Activated CD4-positive, alpha-beta memory T cell treated with anti-CD3 and anti-CD28 coated beads for 36 hours (primary cell): ENCODE data around the gene MYLK4. TPM values are rescaled to one million over a fixed set of nuclear protein-coding genes. Genes with fewer than 3 reads are reported as not detected.

Source experiments
- CTCF ChIA-PET: fragments of 350-600 bp; sonication (Branson Sonifier 250); formaldehyde crosslinking; loops from one replicate; lab custom pipeline; 2021; ENCODE audit warnings: antibody characterized with exemption, inconsistent platforms; lab: Charles Lee
- POLR2A ChIA-PET: fragments of 350-600 bp; sonication (Branson Sonifier 250); formaldehyde crosslinking; loops from one replicate; lab custom pipeline; 2021; ENCODE audit warnings: antibody characterized with exemption; lab: Charles Lee
- DNase-seq: peaks from one replicate; pipeline ENCODE4 v3.0.0-alpha.2; 2020
- H3K27ac Mint-ChIP-seq: one replicate; pipeline ENCODE4 v1.8.0; 2021; ENCODE audit warnings: mixed read lengths
- H3K27me3 Mint-ChIP-seq: one replicate; pipeline ENCODE4 v1.8.0; 2021; ENCODE audit warnings: mixed read lengths
- H3K36me3 Mint-ChIP-seq: one replicate; pipeline ENCODE4 v1.8.0; 2021; ENCODE audit warnings: mixed read lengths
- H3K4me1 Mint-ChIP-seq: one replicate; pipeline ENCODE4 v1.8.0; 2021; ENCODE audit warnings: low read depth, mixed read lengths
- H3K4me3 Mint-ChIP-seq: one replicate; pipeline ENCODE4 v1.8.0; 2021; ENCODE audit warnings: mild to moderate bottlenecking, mixed read lengths
- H3K9me3 Mint-ChIP-seq: one replicate; pipeline ENCODE4 v1.8.0; 2021; ENCODE audit warnings: mixed read lengths
- intact Hi-C: fragments of 100-400 bp; cut with micrococcal nuclease; formaldehyde crosslinking; loops from one replicate; pipeline ENCODE4 v1.15.1; 2023
- total RNA-seq, 2 experiments: library from RNA; stranded (reverse); gene quantifications; one replicate each; pipeline ENCODE4 v1.2.3, GENCODE V29; 2021

Gene MYLK4
- total RNA-seq, 2 experiments from 2014 or later, result 0.05 to 0.07 TPM

GRCh38 chr6:2716936-2717700, 33.6 kb downstream of the MYLK4 start:
- Mint-ChIP-seq H3K36me3 (no peaks in the 10 kb centered on the region), H3K27me3 (peaks cover 3% of the 10 kb centered on the region), H3K4me3 (no peak overlapping the region), H3K4me1 (no peaks in the 10 kb centered on the region), H3K9me3 (peaks cover 9% of the 10 kb centered on the region), H3K27ac (no peak overlapping the region)
- DNase-seq, result no peak
- POLR2A ChIA-PET, result no interaction called here
- CTCF ChIA-PET, result interaction anchor here (1.6 to 2.2 kb wide), 2 partner anchors 21 to 33 kb away, joined by 6 to 7 read pairs; no protein-coding TSS in a partner anchor
- intact Hi-C loops, result no loop called here

GRCh38 chr6:2715737-2716136, 35.0 kb downstream of the MYLK4 start:
- H3K36me3 Mint-ChIP-seq, result peaks cover 1% of the 10 kb centered on the region
- H3K4me1 Mint-ChIP-seq, result no peaks in the 10 kb centered on the region
- peaks cover 6% of the 10 kb centered on the region for H3K9me3 Mint-ChIP-seq
- no peak overlapping the region for H3K27ac Mint-ChIP-seq
- intact Hi-C loops, result no loop called here
- CTCF ChIA-PET, result interaction anchor here (2.2 kb wide), 1 partner anchor 34 kb away, joined by 7 read pairs; no protein-coding TSS in a partner anchor
- POLR2A ChIA-PET, result no interaction called here
- peaks cover 9% of the 10 kb centered on the region for H3K27me3 Mint-ChIP-seq
- H3K4me3 Mint-ChIP-seq, result no peak overlapping the region
- DNase-seq, result no peak

- ChIA-PET POLR2A (no interaction called here), CTCF (no interaction called here)
- no peak for DNase-seq
- peaks cover 15% of the 10 kb centered on the region for H3K27me3 Mint-ChIP-seq
- H3K9me3 Mint-ChIP-seq, result peaks cover 13% of the 10 kb centered on the region
- H3K4me1 Mint-ChIP-seq, result no peaks in the 10 kb centered on the region
- intact Hi-C loops, result no loop called here
- no peak overlapping the region for H3K27ac Mint-ChIP-seq
- H3K4me3 Mint-ChIP-seq, result no peak overlapping the region
- peaks cover 3% of the 10 kb centered on the region for H3K36me3 Mint-ChIP-seq
Observed at GRCh38 chr6:2714111-2714895, 36.4 kb downstream of the MYLK4 start.

GRCh38 chr6:2713473-2714110, 37.1 kb downstream of the MYLK4 start:
- H3K4me3 Mint-ChIP-seq, result no peak overlapping the region
- intact Hi-C loops, result no loop called here
- ChIA-PET CTCF (no interaction called here), POLR2A (no interaction called here)
- DNase-seq, result no peak
- H3K9me3 Mint-ChIP-seq, result peaks cover 13% of the 10 kb centered on the region
- H3K27ac Mint-ChIP-seq, result no peak overlapping the region
- peaks cover 3% of the 10 kb centered on the region for H3K36me3 Mint-ChIP-seq
- H3K27me3 Mint-ChIP-seq, result peaks cover 17% of the 10 kb centered on the region
- H3K4me1 Mint-ChIP-seq, result no peaks in the 10 kb centered on the region

GRCh38 chr6:2712102-2712501, 38.6 kb downstream of the MYLK4 start:
- no peak for DNase-seq
- peaks cover 21% of the 10 kb centered on the region for H3K27me3 Mint-ChIP-seq
- H3K4me3 Mint-ChIP-seq, result no peak overlapping the region
- POLR2A ChIA-PET, result no interaction called here
- intact Hi-C loops, result no loop called here
- H3K36me3 Mint-ChIP-seq, result peaks cover 3% of the 10 kb centered on the region
- H3K4me1 Mint-ChIP-seq, result no peaks in the 10 kb centered on the region
- H3K9me3 Mint-ChIP-seq, result peaks cover 13% of the 10 kb centered on the region
- CTCF ChIA-PET, result interaction anchor here (0.6 kb wide), 1 partner anchor 378 kb away, joined by 3 read pairs; no protein-coding TSS in a partner anchor
- H3K27ac Mint-ChIP-seq, result no peak overlapping the region

GRCh38 chr6:2710412-2710811, 40.3 kb downstream of the MYLK4 start:
- H3K4me1 Mint-ChIP-seq, result no peaks in the 10 kb centered on the region
- no peak overlapping the region for H3K27ac Mint-ChIP-seq
- H3K9me3 Mint-ChIP-seq, result peaks cover 13% of the 10 kb centered on the region
- intact Hi-C loops, result no loop called here
- H3K27me3 Mint-ChIP-seq, result peaks cover 21% of the 10 kb centered on the region
- peaks cover 3% of the 10 kb centered on the region for H3K36me3 Mint-ChIP-seq
- H3K4me3 Mint-ChIP-seq, result no peak overlapping the region
- CTCF ChIA-PET, result interaction anchor here (1.4 to 1.6 kb wide), 2 partner anchors 40 to 76 kb away, joined by 4 read pairs; partner anchors contain the start of gene MYLK4
- POLR2A ChIA-PET, result no interaction called here
- DNase-seq, result no peak

GRCh38 chr6:2708456-2708855, 42.3 kb downstream of the MYLK4 start:
- H3K27ac Mint-ChIP-seq, result no peak overlapping the region
- CTCF ChIA-PET, result no interaction called here
- peaks cover 3% of the 10 kb centered on the region for H3K36me3 Mint-ChIP-seq
- POLR2A ChIA-PET, result no interaction called here
- DNase-seq, result no peak
- H3K9me3 Mint-ChIP-seq, result peaks cover 13% of the 10 kb centered on the region
- no peaks in the 10 kb centered on the region for H3K4me1 Mint-ChIP-seq
- H3K27me3 Mint-ChIP-seq, result peaks cover 21% of the 10 kb centered on the region
- intact Hi-C loops, result no loop called here
- H3K4me3 Mint-ChIP-seq, result no peak overlapping the region

GRCh38 chr6:2706558-2706957, 44.2 kb downstream of the MYLK4 start:
- Mint-ChIP-seq H3K9me3 (peaks cover 13% of the 10 kb centered on the region), H3K4me3 (no peak overlapping the region), H3K4me1 (no peaks in the 10 kb centered on the region), H3K27me3 (peaks cover 18% of the 10 kb centered on the region), H3K36me3 (peaks cover 3% of the 10 kb centered on the region), H3K27ac (no peak overlapping the region)
- POLR2A ChIA-PET, result no interaction called here
- no peak for DNase-seq
- CTCF ChIA-PET, result no interaction called here
- intact Hi-C loops, result no loop called here

- intact Hi-C loops, result no loop called here
Observed at GRCh38 chr6:2705256-2705655, 45.5 kb downstream of the MYLK4 start.

GRCh38 chr6:2697291-2697690, 53.4 kb downstream of the MYLK4 start:
- Mint-ChIP-seq H3K27me3 (peaks cover 4% of the 10 kb centered on the region), H3K4me3 (no peak overlapping the region), H3K27ac (no peak overlapping the region), H3K36me3 (no peaks in the 10 kb centered on the region), H3K4me1 (no peaks in the 10 kb centered on the region), H3K9me3 (no peaks in the 10 kb centered on the region)
- DNase-seq, result no peak
- intact Hi-C loops, result no loop called here
- POLR2A ChIA-PET, result no interaction called here
- CTCF ChIA-PET, result no interaction called here

More at GRCh38 chr6:2705256-2705655, 45.5 kb downstream of the MYLK4 start:
- Mint-ChIP-seq H3K4me3 (no peak overlapping the region), H3K27me3 (peaks cover 8% of the 10 kb centered on the region), H3K27ac (no peak overlapping the region), H3K36me3 (no peaks in the 10 kb centered on the region), H3K4me1 (no peaks in the 10 kb centered on the region), H3K9me3 (peaks cover 3% of the 10 kb centered on the region)
- DNase-seq, result no peak
- ChIA-PET POLR2A (no interaction called here), CTCF (no interaction called here)

GRCh38 chr6:2695454-2696095, 55.1 kb downstream of the MYLK4 start:
- DNase-seq, result no peak
- Mint-ChIP-seq H3K27me3 (peaks cover 4% of the 10 kb centered on the region), H3K4me1 (no peaks in the 10 kb centered on the region), H3K36me3 (no peaks in the 10 kb centered on the region), H3K9me3 (no peaks in the 10 kb centered on the region), H3K27ac (no peak overlapping the region), H3K4me3 (no peak overlapping the region)
- ChIA-PET CTCF (interaction anchor here (0.6 to 1.3 kb wide), 2 partner anchors 61 to 94 kb away, joined by 3 read pairs; no protein-coding TSS in a partner anchor), POLR2A (no interaction called here)
- intact Hi-C loops, result no loop called here
